ENCODE measurements around the gene MAP4. TPM values are rescaled to one million over a fixed set of nuclear protein-coding genes. Genes with fewer than 3 reads are reported as not detected.

MAP4 gene
- total and polyA plus RNA-seq, 4 donors = 16.6 to 41.4 (median 30.8) TPM

DNA sequence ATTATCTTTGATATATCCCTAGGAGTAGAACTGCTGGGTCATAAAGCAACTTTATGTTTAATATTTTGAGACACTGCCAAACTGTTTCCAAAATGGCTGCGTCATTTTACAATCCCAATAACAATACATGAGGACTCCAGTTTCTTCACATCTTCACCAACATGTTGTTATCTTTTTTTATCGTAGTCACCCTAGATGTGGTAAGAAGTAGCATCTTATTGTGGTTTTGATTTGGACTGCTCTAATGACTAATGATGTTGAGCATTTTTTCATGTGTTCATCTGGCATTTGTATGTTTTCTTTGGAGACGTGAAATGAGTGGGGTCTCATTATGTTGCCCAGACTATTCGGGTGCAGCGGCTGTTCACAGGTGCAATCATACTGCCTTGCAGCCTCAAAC, 83.8 kb downstream of the MAP4 start (continued):
- TF ChIP-seq REST (IDR thresholded peaks at IDR 0.05) (no peak), JUND (IDR thresholded peaks at IDR 0.05) (no peak), HNF4A (conservative IDR thresholded peaks at IDR 0.05) (no peak), EGR1 (IDR thresholded peaks at IDR 0.05; ENCODE audit: low read depth in 2 of 2) (no peak), RAD21 (IDR thresholded peaks at IDR 0.05) (no peak), ZBTB33 (IDR thresholded peaks at IDR 0.05) (no peak), TAF1 (conservative IDR thresholded peaks at IDR 0.05) (no peak), NR2F2 (IDR thresholded peaks at IDR 0.05) (no peak)

GRCh38 chr3:47930979-47931378, 85.2 kb downstream of the MAP4 start:
- H3K4me3 ChIP-seq (ENCODE audit: low read depth in 1 of 3, low read length in 3 of 3) = no peak overlapping the region
- no peaks in the 10 kb centered on the region for H3K9me3 ChIP-seq (ENCODE audit: control insufficient read depth in 4 of 4, low read length in 3 of 4)
- no peak for DNase-seq (ENCODE audit: low spot score)
- TF ChIP-seq, protein P1, sequence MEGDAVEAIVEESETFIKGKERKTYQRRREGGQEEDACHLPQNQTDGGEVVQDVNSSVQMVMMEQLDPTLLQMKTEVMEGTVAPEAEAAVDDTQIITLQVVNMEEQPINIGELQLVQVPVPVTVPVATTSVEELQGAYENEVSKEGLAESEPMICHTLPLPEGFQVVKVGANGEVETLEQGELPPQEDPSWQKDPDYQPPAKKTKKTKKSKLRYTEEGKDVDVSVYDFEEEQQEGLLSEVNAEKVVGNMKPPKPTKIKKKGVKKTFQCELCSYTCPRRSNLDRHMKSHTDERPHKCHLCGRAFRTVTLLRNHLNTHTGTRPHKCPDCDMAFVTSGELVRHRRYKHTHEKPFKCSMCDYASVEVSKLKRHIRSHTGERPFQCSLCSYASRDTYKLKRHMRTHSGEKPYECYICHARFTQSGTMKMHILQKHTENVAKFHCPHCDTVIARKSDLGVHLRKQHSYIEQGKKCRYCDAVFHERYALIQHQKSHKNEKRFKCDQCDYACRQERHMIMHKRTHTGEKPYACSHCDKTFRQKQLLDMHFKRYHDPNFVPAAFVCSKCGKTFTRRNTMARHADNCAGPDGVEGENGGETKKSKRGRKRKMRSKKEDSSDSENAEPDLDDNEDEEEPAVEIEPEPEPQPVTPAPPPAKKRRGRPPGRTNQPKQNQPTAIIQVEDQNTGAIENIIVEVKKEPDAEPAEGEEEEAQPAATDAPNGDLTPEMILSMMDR (IDR thresholded peaks at IDR 0.05; ENCODE audit: low read depth, low read length, missing input control) = no peak
- no peak for TF ChIP-seq HNF4G (IDR thresholded peaks at IDR 0.05)
- no peak for TF ChIP-seq HNF4A (conservative IDR thresholded peaks at IDR 0.05)
- TF ChIP-seq NR2F2 (IDR thresholded peaks at IDR 0.05) = no peak
- TF ChIP-seq JUND (IDR thresholded peaks at IDR 0.05) = no peak
- no peak for TF ChIP-seq EGR1 (IDR thresholded peaks at IDR 0.05; ENCODE audit: low read depth in 2 of 2)
- TF ChIP-seq YY1 (IDR thresholded peaks at IDR 0.05) = no peak
- no peak for TF ChIP-seq MAX (IDR thresholded peaks at IDR 0.05)
- TF ChIP-seq SP1 (IDR thresholded peaks at IDR 0.05) = no peak
- TF ChIP-seq GABPA (IDR thresholded peaks at IDR 0.05 in 1 of 2, conservative IDR thresholded peaks at IDR 0.05 in 1 of 2) = no peak
- TF ChIP-seq FOXA1 (IDR thresholded peaks at IDR 0.05) = no peak
- no peak for TF ChIP-seq RXRA (IDR thresholded peaks at IDR 0.05)
- TF ChIP-seq FOXA2 (IDR thresholded peaks at IDR 0.05) = no peak
- TF ChIP-seq TAF1 (conservative IDR thresholded peaks at IDR 0.05) = no peak
- TF ChIP-seq ZBTB33 (IDR thresholded peaks at IDR 0.05) = no peak
- TF ChIP-seq, protein P2, sequence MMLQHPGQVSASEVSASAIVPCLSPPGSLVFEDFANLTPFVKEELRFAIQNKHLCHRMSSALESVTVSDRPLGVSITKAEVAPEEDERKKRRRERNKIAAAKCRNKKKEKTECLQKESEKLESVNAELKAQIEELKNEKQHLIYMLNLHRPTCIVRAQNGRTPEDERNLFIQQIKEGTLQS (IDR thresholded peaks at IDR 0.05) = no peak
- TF ChIP-seq REST (IDR thresholded peaks at IDR 0.05) = no peak
- peaks cover 4 to 6% (median 4%) of the 10 kb centered on the region in 4 donors for H3K36me3 ChIP-seq (ENCODE audit: control insufficient read depth in 4 of 4, insufficient read depth in 3 of 4, low read depth in 1 of 4, low read length in 3 of 4)
- H3K27me3 ChIP-seq (ENCODE audit: control insufficient read depth in 4 of 4, insufficient read depth in 4 of 4, low read length in 3 of 4) = no peaks in the 10 kb centered on the region
- no peak overlapping the region for H3K9ac ChIP-seq (ENCODE audit: low read depth in 1 of 2, low read length in 2 of 2)
- WGBS = 95% methylated on average over 4 of the region's 4 CpGs
- H3K4me1 ChIP-seq (ENCODE audit: control insufficient read depth in 4 of 4, insufficient read depth in 4 of 4, low read length in 3 of 4) = no peaks in the 10 kb centered on the region
- no peak overlapping the region for H3K27ac ChIP-seq (ENCODE audit: low read depth in 1 of 2, low read length in 2 of 2)

Data from liver (tissue), 9 donors.